ENCODE data around the gene SSB. TPM values are rescaled to one million over a fixed set of nuclear protein-coding genes. Genes with fewer than 3 reads are reported as not detected.

The SSB gene
- total RNA-seq, 1 donor from 2014 or later = 183 TPM

DNA sequence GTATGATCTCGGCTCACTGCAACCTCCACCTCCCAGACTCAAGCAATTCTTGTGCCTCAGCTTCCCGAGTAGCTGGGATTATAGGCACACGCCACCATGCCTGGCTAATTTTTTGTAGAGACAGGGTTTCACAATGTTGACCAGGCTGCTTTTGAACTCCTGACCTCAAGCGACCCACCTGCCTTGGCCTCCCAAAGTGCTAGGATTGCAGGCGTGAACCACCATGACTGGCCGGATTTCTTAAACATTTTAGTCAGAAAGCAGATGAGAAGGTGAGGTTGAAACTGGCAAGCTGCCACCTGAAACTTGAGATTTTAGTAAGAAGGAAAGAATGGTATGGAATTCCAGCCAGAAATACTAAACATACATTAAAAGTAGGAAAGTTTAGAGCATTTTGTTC lies 33.1 kb upstream of the SSB start:
- Mint-ChIP-seq H3K4me1 (no peaks in the 10 kb centered on the region), H3K9me3 (peaks cover 10% of the 10 kb centered on the region), H3K4me3 (no peak overlapping the region), H3K36me3 (ENCODE audit: low read depth) (peaks cover 30% of the 10 kb centered on the region), H3K27ac (ENCODE audit: unreplicated experiment) (no peak overlapping the region), H3K27me3 (ENCODE audit: low read depth) (no peaks in the 10 kb centered on the region)
- no peak for TF ChIP-seq CTCF (conservative IDR thresholded peaks at IDR 0.05)
- no peak for DNase-seq (ENCODE audit: low read depth, low spot score)

GRCh38 chr2:169767243-169767888 lies 31.3 kb upstream of the SSB start:
- Mint-ChIP-seq H3K4me3 (no peak overlapping the region), H3K27me3 (ENCODE audit: low read depth) (no peaks in the 10 kb centered on the region), H3K4me1 (no peaks in the 10 kb centered on the region), H3K36me3 (ENCODE audit: low read depth) (peaks cover 19% of the 10 kb centered on the region), H3K9me3 (peaks cover 3% of the 10 kb centered on the region), H3K27ac (ENCODE audit: unreplicated experiment) (no peak overlapping the region)
- peak; percentile 30 for DNase-seq (ENCODE audit: low read depth, low spot score)
- TF ChIP-seq CTCF (conservative IDR thresholded peaks at IDR 0.05) = peak; percentile 73

DNA sequence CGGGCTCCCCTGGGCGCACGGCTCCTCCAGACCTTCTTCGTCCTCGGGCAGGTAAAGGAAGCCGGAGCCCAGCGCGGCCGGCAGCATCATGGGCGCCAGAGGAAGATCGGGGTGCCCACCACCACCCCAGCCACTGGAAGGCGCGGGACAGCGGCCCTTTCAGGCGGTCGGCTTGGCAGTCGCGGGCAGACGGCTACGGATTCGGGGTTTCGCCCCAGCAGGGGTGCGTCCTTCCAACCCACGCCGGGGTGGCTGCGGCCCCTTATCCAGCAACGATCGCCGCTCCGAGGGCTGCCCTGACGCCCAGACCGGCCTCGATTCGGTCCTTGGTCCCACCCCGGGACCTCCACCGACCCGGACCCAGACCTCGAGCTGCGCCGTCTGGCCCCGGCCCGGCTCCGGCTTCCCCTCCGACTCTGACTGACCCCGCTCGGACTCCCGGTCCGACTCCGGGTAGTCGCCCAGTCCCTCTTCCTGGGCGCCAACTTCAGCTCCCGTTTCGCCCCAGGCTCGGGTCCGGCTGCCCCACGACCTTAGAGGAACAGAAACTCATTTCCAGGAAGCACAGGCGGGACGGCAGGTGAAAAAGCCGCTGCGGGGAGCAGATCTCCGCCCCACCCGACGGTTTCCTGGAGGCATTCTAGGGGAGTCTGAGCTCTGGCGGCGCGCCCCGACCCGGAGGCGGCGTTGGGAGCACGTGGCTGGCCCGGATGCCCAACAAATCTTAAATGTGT lies 30.2 kb upstream of the SSB start:
- DNase-seq (ENCODE audit: low read depth, low spot score) = no peak
- no peak for TF ChIP-seq CTCF (conservative IDR thresholded peaks at IDR 0.05)
- H3K4me3 Mint-ChIP-seq = no peak overlapping the region
- H3K27me3 Mint-ChIP-seq (ENCODE audit: low read depth) = no peaks in the 10 kb centered on the region
- H3K27ac Mint-ChIP-seq (ENCODE audit: unreplicated experiment) = no peak overlapping the region
- peaks cover 11% of the 10 kb centered on the region for H3K36me3 Mint-ChIP-seq (ENCODE audit: low read depth)
- H3K9me3 Mint-ChIP-seq = no peaks in the 10 kb centered on the region
- H3K4me1 Mint-ChIP-seq = no peaks in the 10 kb centered on the region

GRCh38 chr2:169771021-169771420 lies 27.6 kb upstream of the SSB start:
- H3K27me3 Mint-ChIP-seq (ENCODE audit: low read depth) = no peaks in the 10 kb centered on the region

DNA sequence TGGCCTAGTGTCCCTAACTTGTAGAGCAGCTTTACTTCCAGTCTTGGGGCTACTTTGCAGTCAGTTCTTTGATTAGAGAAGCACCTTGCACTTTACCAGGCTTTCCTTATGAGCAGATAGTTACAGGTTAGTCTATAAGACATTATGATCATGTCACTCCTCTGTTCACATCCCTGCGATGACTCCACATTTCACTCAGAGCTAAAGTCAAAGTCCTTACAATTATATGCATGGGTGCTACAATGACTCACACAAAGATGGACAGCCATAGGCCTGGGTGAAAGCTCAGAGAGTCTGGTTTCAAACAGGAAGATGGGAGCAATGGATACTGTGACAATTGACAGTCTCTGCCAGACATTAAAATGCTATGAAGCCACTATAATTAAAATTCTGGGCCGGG lies 27.1 kb upstream of the SSB start:
- peaks cover 9% of the 10 kb centered on the region for H3K36me3 Mint-ChIP-seq (ENCODE audit: low read depth)
- DNase-seq (ENCODE audit: low read depth, low spot score) = no peak
- H3K4me1 Mint-ChIP-seq = no peaks in the 10 kb centered on the region
- H3K27me3 Mint-ChIP-seq (ENCODE audit: low read depth) = no peaks in the 10 kb centered on the region
- no peak for TF ChIP-seq CTCF (conservative IDR thresholded peaks at IDR 0.05)
- no peaks in the 10 kb centered on the region for H3K9me3 Mint-ChIP-seq
- H3K4me3 Mint-ChIP-seq = no peak overlapping the region
- no peak overlapping the region for H3K27ac Mint-ChIP-seq (ENCODE audit: unreplicated experiment)

More at GRCh38 chr2:169771021-169771420, 27.6 kb upstream of the SSB start:
- DNase-seq (ENCODE audit: low read depth, low spot score) = no peak
- Mint-ChIP-seq H3K27ac (ENCODE audit: unreplicated experiment) (no peak overlapping the region), H3K36me3 (ENCODE audit: low read depth) (peaks cover 11% of the 10 kb centered on the region), H3K9me3 (no peaks in the 10 kb centered on the region), H3K4me3 (no peak overlapping the region), H3K4me1 (no peaks in the 10 kb centered on the region)
- TF ChIP-seq CTCF (conservative IDR thresholded peaks at IDR 0.05) = no peak

Measured in neural crest cell (in vitro differentiated cells).